Mesendoderm (in vitro differentiated cells): ENCODE measurements around the gene KDM4B.

Source experiments
- DNase-seq: peaks from one replicate; pipeline ENCODE4 v3.0.0; 2013
- H2AK5ac ChIP-seq: 2 replicates; pipeline ENCODE4 v1.6.1; 2013; ENCODE audit warnings: low read length, inconsistent platforms
- H2BK120ac ChIP-seq: 2 replicates; pipeline ENCODE4 v1.6.1; 2013; ENCODE audit warnings: low read depth, mild to moderate bottlenecking, low read length, moderate library complexity, mixed read lengths
- H2BK15ac ChIP-seq: replicated peaks from 2 replicates; pipeline ENCODE4 v1.6.1; 2013; ENCODE audit warnings: low read depth, mild to moderate bottlenecking, moderate library complexity
- H2BK5ac ChIP-seq: 2 replicates; pipeline ENCODE4 v1.6.1; 2013; ENCODE audit warnings: low read length, inconsistent platforms
- H3K18ac ChIP-seq: 2 replicates; pipeline ENCODE4 v1.6.1; 2013; ENCODE audit warnings: mild to moderate bottlenecking, low read length, mixed read lengths
- H3K23ac ChIP-seq: one replicate; pipeline ENCODE4 v1.6.1; 2013; ENCODE audit warnings: low read length
- H3K27ac ChIP-seq: 2 replicates; pipeline ENCODE4 v1.5.1; 2013; ENCODE audit warnings: low read depth, mild to moderate bottlenecking, inconsistent platforms, low read length, moderate library complexity
- H3K27me3 ChIP-seq: 2 replicates; pipeline ENCODE4 v1.6.1; 2013; ENCODE audit warnings: low read length, control low read depth, mild to moderate bottlenecking, inconsistent platforms; ENCODE audit not compliant: insufficient read depth, poor library complexity
- H3K36me3 ChIP-seq: 2 replicates; pipeline ENCODE4 v1.6.1; 2013; ENCODE audit warnings: low read length, inconsistent platforms; ENCODE audit not compliant: control insufficient read depth, insufficient read depth
- H3K4ac ChIP-seq: one replicate; pipeline ENCODE4 v1.6.1; 2013; ENCODE audit warnings: low read depth, mild to moderate bottlenecking, low read length, moderate library complexity
- H3K4me1 ChIP-seq: 2 replicates; pipeline ENCODE4 v1.6.1; 2013; ENCODE audit warnings: low read depth, low read length, inconsistent platforms; ENCODE audit not compliant: control insufficient read depth
- H3K4me2 ChIP-seq: 2 replicates; pipeline ENCODE4 v1.6.1; 2013; ENCODE audit warnings: low read length
- H3K4me3 ChIP-seq: 2 replicates; pipeline ENCODE4 v1.5.1; 2013; ENCODE audit warnings: mild to moderate bottlenecking, low read length
- H3K56ac ChIP-seq: one replicate; pipeline ENCODE4 v1.6.1; 2013; ENCODE audit warnings: low read length
- H3K79me1 ChIP-seq: 2 replicates; pipeline ENCODE4 v1.6.1; 2013; ENCODE audit warnings: low read length, inconsistent platforms
- H3K79me2 ChIP-seq: 2 replicates; pipeline ENCODE4 v1.6.1; 2013; ENCODE audit warnings: mild to moderate bottlenecking, low read length; ENCODE audit not compliant: control insufficient read depth, insufficient read depth
- H3K9ac ChIP-seq: 2 replicates; pipeline ENCODE4 v1.6.1; 2013; ENCODE audit warnings: low read length, inconsistent platforms
- H4K5ac ChIP-seq: one replicate; pipeline ENCODE4 v1.6.1; 2013; ENCODE audit warnings: low read length
- H4K8ac ChIP-seq: one replicate; pipeline ENCODE4 v1.6.1; 2013; ENCODE audit warnings: low read depth, mild to moderate bottlenecking, control low read depth, low read length, moderate library complexity
- WGBS: extraction: QIAGEN DNeasy Blood & Tissue Kit; methylation state at CpG from one replicate; pipeline ENCODE4 v1.1.7; 2013; ENCODE audit warnings: low lambda C conversion rate, missing lambda C conversion rate; ENCODE audit not compliant: insufficient coverage; ENCODE audit errors: extremely low coverage; 5-methylcytosine and 5-hydroxymethylcytosine counted together

KDM4B gene

DNA sequence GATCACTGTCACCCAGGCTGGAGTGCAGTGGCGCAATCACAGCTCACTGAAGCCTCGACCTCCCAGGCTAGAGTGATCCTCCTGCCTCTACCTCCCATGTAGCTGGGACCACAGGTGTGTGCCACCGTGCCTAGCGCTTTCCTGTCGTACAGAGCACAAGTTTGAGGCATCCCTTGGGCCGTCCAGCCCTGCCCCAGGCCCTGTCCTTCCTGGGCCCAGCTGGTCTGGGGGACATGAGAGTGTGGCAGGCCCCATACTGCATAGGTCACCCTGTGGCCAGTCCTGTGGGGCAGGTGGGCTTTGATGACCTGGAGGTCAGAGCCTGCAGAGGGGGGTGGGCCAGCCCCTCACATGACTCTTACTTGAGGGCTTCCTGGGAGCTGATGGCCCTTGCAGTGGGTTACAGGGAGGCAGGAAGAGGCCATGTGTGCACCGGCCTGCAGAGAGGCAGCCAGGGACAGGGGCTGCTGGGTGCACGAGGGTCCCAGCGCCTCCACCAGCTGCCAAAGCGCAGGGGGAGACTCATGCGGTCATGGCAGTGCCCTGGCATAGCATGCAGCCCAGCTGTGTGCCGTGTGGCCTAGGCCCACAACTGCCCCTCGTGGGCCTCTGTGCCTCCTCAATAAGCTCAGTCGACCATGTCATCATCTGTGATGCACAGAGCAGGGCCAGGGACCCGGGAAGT is 61.4 kb downstream of the KDM4B start:
- Histone ChIP-seq H3K27ac (no peak overlapping the region), H3K9ac (no peak overlapping the region), H4K8ac (no peak overlapping the region), H3K27me3 (no peaks in the 10 kb centered on the region), H3K23ac (no peak overlapping the region), H3K4me3 (no peak overlapping the region), H3K36me3 (no peaks in the 10 kb centered on the region), H2BK5ac (no peak overlapping the region), H3K18ac (no peak overlapping the region), H3K4me2 (no peak overlapping the region), H3K56ac (no peak overlapping the region), H2BK120ac (no peak overlapping the region), H3K4me1 (no peaks in the 10 kb centered on the region), H2BK15ac (no peak overlapping the region), H2AK5ac (no peak overlapping the region), H3K4ac (no peak overlapping the region), H3K79me2 (no peaks in the 10 kb centered on the region), H3K79me1 (peaks cover 4% of the 10 kb centered on the region), H4K5ac (no peak overlapping the region)
- WGBS, result no CpG with 5 or more reads among the region's 15 CpGs
- DNase-seq, result no peak

DNA sequence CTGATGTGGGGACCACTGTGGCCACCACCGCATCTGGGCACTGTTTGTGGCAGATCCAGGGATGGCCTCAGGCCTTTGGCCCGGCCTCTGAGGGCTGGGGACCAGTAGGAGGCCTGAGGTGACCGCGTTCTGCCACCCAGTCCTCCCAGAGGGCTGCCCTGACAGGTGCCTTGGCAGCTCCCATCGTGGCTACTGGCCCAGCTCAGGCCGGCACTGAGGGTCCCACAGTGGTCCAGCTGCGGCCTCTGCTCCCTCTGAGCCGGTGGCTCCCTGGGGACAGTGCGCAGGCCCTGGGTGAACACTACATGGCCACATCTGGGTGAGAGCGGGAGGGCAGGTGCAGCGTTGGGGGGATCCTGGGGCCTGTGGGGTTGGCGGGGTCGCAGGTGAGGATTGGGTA is 61.9 kb downstream of the KDM4B start:
- H3K56ac ChIP-seq, result no peak overlapping the region
- H4K8ac ChIP-seq, result no peak overlapping the region
- no peak overlapping the region for H2BK5ac ChIP-seq
- no peak overlapping the region for H4K5ac ChIP-seq
- no peak overlapping the region for H3K9ac ChIP-seq
- H3K18ac ChIP-seq, result no peak overlapping the region
- H3K23ac ChIP-seq, result no peak overlapping the region
- H2AK5ac ChIP-seq, result no peak overlapping the region
- peaks cover 4% of the 10 kb centered on the region for H3K79me1 ChIP-seq
- H3K79me2 ChIP-seq, result no peaks in the 10 kb centered on the region
- H2BK120ac ChIP-seq, result no peak overlapping the region
- no peak overlapping the region for H3K4ac ChIP-seq
- H2BK15ac ChIP-seq, result no peak overlapping the region
- H3K27ac ChIP-seq, result no peak overlapping the region
- no peaks in the 10 kb centered on the region for H3K36me3 ChIP-seq
- no peaks in the 10 kb centered on the region for H3K4me1 ChIP-seq
- WGBS, result no CpG with 5 or more reads among the region's 13 CpGs
- H3K4me3 ChIP-seq, result no peak overlapping the region
- DNase-seq, result no peak
- H3K4me2 ChIP-seq, result no peak overlapping the region
- no peaks in the 10 kb centered on the region for H3K27me3 ChIP-seq

DNA sequence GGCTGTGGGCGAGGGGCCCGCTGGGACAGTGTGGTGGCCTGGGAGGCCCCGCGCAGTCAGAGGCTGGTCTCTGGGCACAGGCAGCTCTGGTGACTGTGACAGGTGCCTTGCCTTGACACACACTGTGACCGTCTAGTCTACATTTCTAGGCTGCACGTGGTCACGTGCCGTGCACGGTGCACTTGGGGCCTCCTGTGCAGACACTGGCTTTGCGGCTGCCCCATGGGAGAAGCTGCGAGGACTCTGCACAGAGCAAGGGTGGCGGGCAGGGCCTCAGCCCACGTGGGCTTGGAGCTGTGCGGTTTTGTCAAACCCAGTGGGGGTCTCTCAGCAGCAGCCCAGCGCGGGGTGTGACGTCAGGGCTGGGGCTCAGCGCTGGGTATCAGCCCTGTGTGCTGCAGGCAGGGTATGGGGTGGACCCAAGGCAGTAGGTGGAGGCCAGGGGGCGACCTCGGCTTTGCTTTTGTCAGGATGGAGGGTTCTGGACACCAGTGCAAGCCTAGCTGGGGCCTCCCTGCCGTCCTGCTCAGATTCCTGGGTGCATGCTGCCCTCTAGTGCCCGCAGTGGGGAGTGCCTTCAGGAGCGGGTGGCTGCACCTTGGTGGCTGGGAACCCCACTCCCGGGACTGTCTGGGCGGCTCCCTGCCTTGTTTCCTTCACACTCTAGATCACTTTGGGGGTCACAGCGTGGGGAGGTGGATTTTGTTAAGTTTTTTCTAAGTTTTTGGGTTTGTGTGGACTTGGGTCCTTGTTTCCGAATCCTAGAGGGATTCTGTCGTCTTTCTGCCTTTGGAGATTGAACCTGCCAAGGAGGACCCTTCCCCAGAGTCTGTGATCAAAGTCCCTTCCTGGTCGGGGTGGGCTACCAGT is 62.6 kb downstream of the KDM4B start:
- H3K4me1 ChIP-seq, result no peaks in the 10 kb centered on the region
- H3K4ac ChIP-seq, result no peak overlapping the region
- H3K18ac ChIP-seq, result no peak overlapping the region
- no peaks in the 10 kb centered on the region for H3K79me2 ChIP-seq
- no peaks in the 10 kb centered on the region for H3K27me3 ChIP-seq
- peaks cover 4% of the 10 kb centered on the region for H3K79me1 ChIP-seq
- H2BK120ac ChIP-seq, result no peak overlapping the region
- no peak overlapping the region for H4K8ac ChIP-seq
- H3K9ac ChIP-seq, result no peak overlapping the region
- H3K56ac ChIP-seq, result no peak overlapping the region
- H2AK5ac ChIP-seq, result no peak overlapping the region
- no peak overlapping the region for H4K5ac ChIP-seq
- H3K4me3 ChIP-seq, result no peak overlapping the region
- H3K23ac ChIP-seq, result no peak overlapping the region
- no peak overlapping the region for H2BK15ac ChIP-seq
- WGBS, result no CpG with 5 or more reads among the region's 29 CpGs
- H3K36me3 ChIP-seq, result no peaks in the 10 kb centered on the region
- H3K27ac ChIP-seq, result no peak overlapping the region
- no peak overlapping the region for H2BK5ac ChIP-seq
- no peak overlapping the region for H3K4me2 ChIP-seq
- DNase-seq, result peak; percentile 88

DNA sequence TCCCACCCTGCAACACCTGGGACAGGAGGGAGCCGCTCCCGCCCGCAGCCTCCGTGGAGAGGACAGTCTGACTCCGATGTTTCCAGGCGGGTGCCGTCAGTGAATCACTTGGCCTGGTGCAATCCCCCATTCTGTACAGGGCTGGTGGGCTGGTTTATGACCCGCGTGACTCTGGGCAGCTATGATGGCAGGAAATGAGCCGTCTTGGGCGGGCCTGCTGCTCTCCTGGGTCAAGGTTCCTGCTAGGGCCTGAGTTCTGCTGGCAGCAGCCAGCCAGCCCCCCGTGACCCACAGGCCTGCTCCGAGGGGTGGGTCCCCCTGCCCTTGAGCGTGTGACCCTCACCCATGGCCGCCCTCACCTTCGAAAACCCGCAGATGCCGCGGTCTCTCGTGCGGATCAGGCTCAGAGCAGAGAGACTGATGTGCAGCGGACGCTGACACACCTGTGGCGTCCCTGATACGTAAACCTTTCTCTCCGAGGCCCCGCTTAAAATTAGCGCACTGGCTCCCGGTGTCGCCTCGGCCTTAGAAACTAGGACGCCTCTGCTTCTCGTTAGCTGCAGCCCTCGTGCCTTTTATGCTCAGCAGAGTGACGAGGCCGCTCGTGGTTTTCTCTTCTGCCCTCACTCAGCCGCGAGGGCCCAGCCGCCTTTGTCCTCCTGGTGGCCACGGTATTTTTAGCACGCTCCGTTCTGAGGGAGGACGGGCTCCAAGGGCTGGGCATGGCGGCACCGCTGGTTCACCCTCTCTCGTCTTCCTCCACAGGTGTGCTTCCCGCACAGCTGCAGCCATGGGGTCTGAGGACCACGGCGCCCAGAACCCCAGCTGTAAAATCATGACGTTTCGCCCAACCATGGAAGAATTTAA is 63.4 kb downstream of the KDM4B start:
- Histone ChIP-seq H3K79me2 (no peaks in the 10 kb centered on the region), H2BK120ac (no peak overlapping the region), H2BK5ac (no peak overlapping the region), H2AK5ac (no peak overlapping the region), H3K18ac (no peak overlapping the region), H3K4me2 (no peak overlapping the region), H3K79me1 (peaks cover 4% of the 10 kb centered on the region), H2BK15ac (no peak overlapping the region), H3K27me3 (no peaks in the 10 kb centered on the region), H3K23ac (no peak overlapping the region), H3K27ac (no peak overlapping the region), H4K5ac (no peak overlapping the region), H3K4ac (no peak overlapping the region), H3K4me3 (no peak overlapping the region), H3K56ac (no peak overlapping the region), H3K9ac (no peak overlapping the region), H3K36me3 (no peaks in the 10 kb centered on the region), H4K8ac (no peak overlapping the region), H3K4me1 (no peaks in the 10 kb centered on the region)
- DNase-seq, result no peak
- WGBS, result no CpG with 5 or more reads among the region's 52 CpGs

DNA sequence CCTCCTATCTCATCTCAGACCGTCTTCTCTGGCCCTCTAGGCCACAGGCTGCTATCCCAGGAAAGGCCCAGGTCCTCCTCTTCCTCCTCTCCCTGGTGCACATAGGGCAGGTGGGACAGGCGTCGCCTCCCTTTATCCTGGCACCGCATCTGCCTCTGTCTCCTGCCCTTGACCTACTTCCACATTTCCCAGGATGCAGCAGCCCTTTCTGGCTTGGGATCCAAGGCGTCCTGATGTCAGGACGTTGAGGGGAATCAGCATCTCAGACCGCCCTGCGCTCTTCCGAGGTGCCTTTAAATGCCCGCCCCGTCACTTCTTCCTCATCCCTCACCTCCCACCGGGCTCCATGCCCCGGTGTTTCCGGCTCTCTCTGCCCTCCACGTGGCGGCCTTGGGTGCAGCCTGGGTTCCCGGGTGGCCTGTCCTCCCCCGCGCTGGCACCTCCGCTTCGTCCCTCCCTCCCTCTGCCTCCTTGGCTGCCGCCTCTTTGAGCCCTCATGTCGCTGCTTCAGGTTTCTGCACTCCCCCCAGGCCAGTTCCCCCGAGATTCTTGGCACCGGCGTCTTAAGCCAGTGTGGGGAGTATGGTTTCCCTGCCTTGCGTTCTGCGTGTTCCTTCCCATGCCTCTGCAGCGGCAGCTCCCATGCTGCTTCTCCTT is 66.3 kb downstream of the KDM4B start:
- Histone ChIP-seq H3K27me3 (no peaks in the 10 kb centered on the region), H4K5ac (no peak overlapping the region), H2BK5ac (no peak overlapping the region), H3K4me3 (no peak overlapping the region), H3K36me3 (no peaks in the 10 kb centered on the region), H3K4me2 (no peak overlapping the region), H3K23ac (no peak overlapping the region), H3K27ac (no peak overlapping the region), H4K8ac (no peak overlapping the region), H3K56ac (no peak overlapping the region), H3K79me2 (no peaks in the 10 kb centered on the region), H2BK15ac (no peak overlapping the region), H3K4ac (no peak overlapping the region), H2AK5ac (no peak overlapping the region), H3K9ac (no peak overlapping the region), H3K79me1 (no peaks in the 10 kb centered on the region), H3K18ac (no peak overlapping the region), H3K4me1 (no peaks in the 10 kb centered on the region), H2BK120ac (no peak overlapping the region)
- WGBS, result no CpG with 5 or more reads among the region's 29 CpGs
- no peak for DNase-seq
